GM21576 (cell line): ENCODE results near the gene TCF7L2.

Experiments
- ATAC-seq: cut with Tn5 transposase; IDR thresholded peaks from one replicate; pipeline ENCODE4 v1.9.1; 2021; ENCODE audit warnings: mild to moderate bottlenecking, moderate library complexity; ENCODE audit not compliant: unreplicated experiment

Gene TCF7L2

GRCh38 chr10:113139699-113140098, 189.7 kb downstream of the TCF7L2 start:
- ATAC-seq = no peak

- no peak for ATAC-seq
Measured at GRCh38 chr10:113140143-113141011, 190.3 kb downstream of the TCF7L2 start.

GRCh38 chr10:113142601-113143362, 192.7 kb downstream of the TCF7L2 start:
- ATAC-seq = no peak

GRCh38 chr10:113144576-113144975, 194.5 kb downstream of the TCF7L2 start:
- no peak for ATAC-seq

DNA sequence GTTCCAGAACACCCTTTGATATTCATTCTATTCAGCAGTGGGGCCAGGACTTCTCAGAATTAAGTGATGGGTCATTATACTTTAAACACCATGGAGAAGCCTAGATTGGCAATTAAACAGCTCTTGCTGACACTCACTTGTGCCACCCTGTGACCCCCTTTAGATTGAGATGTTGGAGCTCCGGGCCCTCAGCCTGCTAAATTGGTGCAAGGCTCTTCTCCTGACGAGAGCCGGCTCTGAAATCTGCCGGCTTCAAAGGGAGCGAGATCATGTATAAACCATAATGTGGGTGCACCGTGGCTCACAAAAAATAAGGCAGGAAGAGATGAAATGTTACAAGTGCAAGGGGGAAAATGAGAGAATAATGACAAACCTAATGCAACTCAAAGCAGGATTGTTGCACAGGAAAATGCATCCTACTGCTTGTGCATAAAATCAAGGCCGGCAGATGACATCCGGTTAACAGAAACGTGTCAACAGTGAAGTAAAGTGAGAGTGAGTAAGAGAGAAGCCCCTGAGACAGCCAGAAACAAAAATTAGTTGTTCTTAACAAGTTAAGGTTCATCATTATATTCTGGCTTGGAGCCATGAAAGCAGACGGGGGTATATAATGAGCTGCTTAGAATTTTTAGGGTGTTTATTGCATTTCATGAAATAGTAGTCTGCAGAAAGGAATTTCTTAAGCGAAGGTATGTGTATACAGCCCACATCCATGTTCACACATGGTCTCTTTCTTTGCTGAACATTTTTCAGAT, 198.2 kb downstream of the TCF7L2 start:
- no peak for ATAC-seq

- ATAC-seq = no peak
Measured at GRCh38 chr10:113148901-113149300, 198.9 kb downstream of the TCF7L2 start.

GRCh38 chr10:113149626-113150025, 199.6 kb downstream of the TCF7L2 start:
- no peak for ATAC-seq

GRCh38 chr10:113151190-113151666, 201.2 kb downstream of the TCF7L2 start:
- no peak for ATAC-seq

DNA sequence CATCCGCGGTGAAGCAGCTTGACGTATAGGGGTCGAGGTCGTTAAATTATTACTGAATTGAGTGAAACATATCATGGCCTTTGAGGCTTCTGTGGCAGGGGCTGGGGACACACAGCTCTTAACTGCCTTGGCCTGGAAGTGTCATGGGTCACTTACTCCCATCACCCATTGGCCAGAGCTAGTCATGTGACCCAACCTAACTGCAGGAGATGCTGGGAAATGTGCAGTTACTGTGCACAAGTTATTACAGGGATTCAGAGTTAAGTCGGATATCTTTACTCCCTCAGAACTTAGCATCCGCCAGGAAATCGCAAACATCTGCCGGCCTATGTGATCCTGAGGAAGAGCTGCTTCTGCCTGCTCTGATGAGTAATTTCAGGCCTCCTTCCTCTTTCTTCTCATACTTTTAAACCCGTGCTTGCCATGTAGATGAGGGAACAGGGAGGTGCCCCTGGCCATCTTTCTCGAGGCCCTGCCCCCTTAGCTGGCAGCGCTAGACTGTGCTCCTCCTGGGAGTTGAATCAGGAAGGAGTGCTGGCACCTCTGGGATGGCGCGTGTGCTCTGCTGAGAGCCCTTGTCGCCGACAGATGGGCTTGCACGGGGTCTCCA, 203.6 kb downstream of the TCF7L2 start:
- no peak for ATAC-seq

DNA sequence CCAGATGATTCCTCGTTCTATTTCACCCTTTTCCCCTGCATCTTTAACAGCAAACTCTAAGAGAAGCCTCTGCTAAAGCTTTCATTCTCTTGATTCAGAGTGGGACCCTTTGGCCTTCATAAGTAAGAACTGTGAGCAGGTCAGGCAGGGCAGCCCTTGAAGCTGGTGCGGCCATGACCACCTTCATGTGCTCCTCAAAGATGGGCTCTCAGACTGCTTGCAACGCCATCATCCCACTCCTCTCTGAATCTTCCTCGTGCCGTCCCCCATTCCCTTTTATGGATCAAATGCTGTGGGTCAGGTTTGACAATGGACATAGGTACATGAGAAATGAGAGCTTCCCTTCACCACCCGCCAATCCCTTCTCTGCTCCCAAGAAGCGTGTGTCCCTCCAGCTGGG, 207.4 kb downstream of the TCF7L2 start:
- no peak for ATAC-seq

- no peak for ATAC-seq
Measured at GRCh38 chr10:113158183-113158582, 208.1 kb downstream of the TCF7L2 start.

DNA sequence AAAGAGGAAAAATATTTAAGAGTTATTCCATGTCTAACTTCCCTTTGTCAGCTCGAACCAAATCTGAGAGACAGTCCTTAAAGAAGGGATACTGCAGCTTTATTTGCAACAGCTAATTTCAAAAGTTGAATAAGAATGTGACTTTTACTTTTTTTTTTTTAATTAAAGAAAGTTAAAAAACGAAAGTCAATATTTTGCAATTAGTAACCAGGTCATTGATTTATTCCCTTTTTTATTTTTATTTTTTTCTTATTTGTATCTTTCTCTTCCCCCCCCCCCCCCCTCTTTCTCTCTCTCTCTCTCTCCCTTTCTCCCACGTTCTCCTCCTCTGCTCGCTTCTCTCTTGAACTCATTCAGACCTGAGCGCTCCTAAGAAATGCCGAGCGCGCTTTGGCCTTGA, 209.5 kb downstream of the TCF7L2 start:
- ATAC-seq = no peak

- no peak for ATAC-seq
Measured at GRCh38 chr10:113160641-113161040, 210.6 kb downstream of the TCF7L2 start.

DNA sequence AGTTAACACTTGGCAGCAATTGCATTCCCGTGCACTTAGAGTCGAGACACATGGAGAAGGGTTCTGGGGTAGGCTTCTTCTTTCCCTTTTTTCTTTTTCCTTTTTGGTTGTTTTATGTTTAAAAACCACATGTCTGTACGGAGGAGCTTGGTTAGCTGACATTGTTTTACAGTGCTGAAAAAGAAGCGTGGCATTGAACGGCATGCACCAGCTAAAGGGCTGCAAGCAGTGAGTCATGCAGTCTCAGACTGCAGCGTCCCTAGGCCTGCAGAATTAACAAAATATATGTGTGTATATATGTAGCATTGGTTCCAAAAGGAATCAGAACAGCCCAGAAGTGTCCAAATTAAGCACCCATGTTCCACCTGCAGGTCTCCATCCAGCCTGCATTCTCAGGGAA, 211.0 kb downstream of the TCF7L2 start:
- no peak for ATAC-seq

GRCh38 chr10:113162960-113163359, 212.9 kb downstream of the TCF7L2 start:
- ATAC-seq = no peak

DNA sequence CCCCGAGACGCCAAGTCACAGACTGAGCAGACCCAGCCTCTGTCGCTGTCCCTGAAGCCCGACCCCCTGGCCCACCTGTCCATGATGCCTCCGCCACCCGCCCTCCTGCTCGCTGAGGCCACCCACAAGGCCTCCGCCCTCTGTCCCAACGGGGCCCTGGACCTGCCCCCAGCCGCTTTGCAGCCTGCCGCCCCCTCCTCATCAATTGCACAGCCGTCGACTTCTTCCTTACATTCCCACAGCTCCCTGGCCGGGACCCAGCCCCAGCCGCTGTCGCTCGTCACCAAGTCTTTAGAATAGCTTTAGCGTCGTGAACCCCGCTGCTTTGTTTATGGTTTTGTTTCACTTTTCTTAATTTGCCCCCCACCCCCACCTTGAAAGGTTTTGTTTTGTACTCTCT, 215.6 kb downstream of the TCF7L2 start:
- no peak for ATAC-seq

DNA sequence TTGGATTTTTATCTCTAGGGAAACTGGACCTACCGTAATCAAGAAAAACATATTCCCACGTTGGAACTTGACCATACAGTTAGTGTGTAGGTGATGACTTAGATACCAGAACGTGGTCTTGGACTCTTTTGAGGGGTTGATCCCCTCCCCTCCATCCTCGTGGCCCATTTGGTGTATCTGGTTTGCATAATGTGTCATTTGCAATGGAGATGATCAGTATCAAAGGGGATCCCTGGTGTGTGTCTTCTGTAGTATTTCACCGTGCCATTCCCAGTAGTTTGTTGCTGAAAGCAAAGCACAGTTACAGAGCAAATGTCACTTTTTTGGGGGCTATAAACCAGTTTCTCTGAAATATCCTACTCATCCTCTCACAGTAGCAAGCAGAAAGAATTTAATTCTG, 217.7 kb downstream of the TCF7L2 start:
- ATAC-seq = no peak

- no peak for ATAC-seq
Measured at GRCh38 chr10:113168584-113168983, 218.5 kb downstream of the TCF7L2 start.

GRCh38 chr10:113169111-113169510, 219.1 kb downstream of the TCF7L2 start:
- ATAC-seq = no peak

DNA sequence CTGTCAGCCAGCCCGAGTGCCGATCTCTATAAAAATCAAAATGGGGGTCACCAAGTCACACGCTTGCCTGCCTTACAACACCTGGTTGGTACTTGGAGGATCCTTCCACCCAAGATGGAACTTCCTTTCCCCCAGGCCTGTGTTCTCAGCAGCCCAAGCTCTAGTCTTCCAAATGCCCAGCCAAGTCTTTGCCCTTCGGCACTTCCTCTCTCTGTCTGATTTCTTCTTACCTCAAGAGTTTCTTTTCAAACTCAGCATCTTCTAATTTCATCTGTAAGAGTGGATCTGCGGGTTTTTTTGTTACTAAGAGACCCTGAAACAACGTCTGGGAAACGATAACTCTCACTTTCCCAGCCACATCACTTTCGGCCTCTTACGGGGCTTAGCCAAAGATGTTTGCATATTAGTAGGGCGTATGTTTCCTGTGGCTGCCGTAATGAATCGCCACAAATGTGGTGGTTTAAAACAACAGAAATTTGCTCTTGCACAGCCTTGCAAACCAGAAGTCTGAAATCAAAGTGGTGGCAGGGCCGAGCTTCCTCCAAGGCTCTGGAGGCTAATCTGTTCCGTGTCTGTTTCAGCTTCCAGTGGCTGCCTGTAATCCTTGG, 219.9 kb downstream of the TCF7L2 start:
- ATAC-seq = peak; percentile 96
